Upper lobe of right lung (tissue), 1 donor: ENCODE results near the gene GPAT2. TPM values are rescaled to one million over a fixed set of nuclear protein-coding genes. Genes with fewer than 3 reads are reported as not detected.
"Not testable (repeated sequence)": the region's sequence is repeated elsewhere in the genome, so short reads cannot be mapped to it uniquely, and the experiment has no call there.

Experiments used
- ATAC-seq: fragments of 200-7000 bp; cut with Tn5 transposase; one replicate; pipeline ENCODE4 v1.9.1; 2020; ENCODE audit warnings: mild to moderate bottlenecking, moderate library complexity
- DNase-seq: peaks from one replicate; pipeline ENCODE4 v3.0.0-alpha.2; 2020
- H3K27ac ChIP-seq: fragments of 200-600 bp; one replicate; pipeline ENCODE4 v1.8.0; 2022
- H3K27me3 ChIP-seq: fragments of 200-600 bp; one replicate; pipeline ENCODE4 v1.8.0; 2022; ENCODE audit warnings: mild to moderate bottlenecking
- H3K36me3 ChIP-seq: fragments of 200-600 bp; one replicate; pipeline ENCODE4 v1.8.0; 2022
- H3K4me1 ChIP-seq: fragments of 200-600 bp; one replicate; pipeline ENCODE4 v1.8.0; 2022
- H3K4me3 ChIP-seq: fragments of 200-600 bp; one replicate; pipeline ENCODE4 v1.8.0; 2022; ENCODE audit warnings: mild to moderate bottlenecking
- H3K9me3 ChIP-seq: fragments of 200-600 bp; one replicate; pipeline ENCODE4 v1.8.0; 2022
- CTCF ChIP-seq: fragments of 200-600 bp; IDR thresholded peaks from one replicate; pipeline ENCODE4 v1.8.0; 2022; ENCODE audit warnings: antibody characterized with exemption
- intact Hi-C: fragments of 100-400 bp; cut with DNase I; formaldehyde crosslinking; loops from one replicate; pipeline ENCODE4 v1.11.0; 2022
- long read RNA-seq: library from polyadenylated mRNA; unstranded; transcript quantifications from one replicate; pipeline ENCODE4 v2.0.0, GENCODE V29; 2021
- total RNA-seq: library from RNA; stranded (reverse); fragmentation: NEBNext Ultra II Directional; extraction: Animal tissue kit (Norgen Biotek cat#: 25700); gene quantifications from one replicate; pipeline ENCODE4 v1.2.1, GENCODE V29; 2021
- donor health status: DM: no; HTN: yes; CAD: no; lungs with severe emphysema.

GPAT2 gene
- total RNA-seq: 3.2 TPM
- long read RNA-seq, partial matches to known transcripts: 4 of 13 reads
- long read RNA-seq, other reads (novel, unspliced or antisense): 9 of 13 reads

- peak; percentile 67 for ATAC-seq
- H3K27me3 ChIP-seq, DNase-seq, H3K4me3 ChIP-seq, H3K9me3 ChIP-seq, H3K36me3 ChIP-seq, intact Hi-C loops, H3K4me1 ChIP-seq, H3K27ac ChIP-seq: not testable (repeated sequence)
Measured at GRCh38 chr2:96034792-96035191, at the start of gene GPAT2. Gene GPAT2 (minus strand): TSS chr2:96034916. CDS start chr2:96032359, 2,557 bp downstream.

GRCh38 chr2:96083989-96084857 lies 49.5 kb upstream of the GPAT2 start:
- ATAC-seq (no peak), DNase-seq (peak; percentile 47)
- Histone ChIP-seq H3K9me3 (no peaks in the 10 kb centered on the region), H3K27ac (no peak overlapping the region), H3K4me3 (no peak overlapping the region), H3K27me3 (no peaks in the 10 kb centered on the region), H3K4me1 (no peaks in the 10 kb centered on the region), H3K36me3 (no peaks in the 10 kb centered on the region)
- no peak for TF ChIP-seq CTCF
- intact Hi-C loops: no loop called here

GRCh38 chr2:96083064-96083939 lies 48.6 kb upstream of the GPAT2 start:
- Histone ChIP-seq H3K4me3 (no peak overlapping the region), H3K36me3 (no peaks in the 10 kb centered on the region), H3K27me3 (no peaks in the 10 kb centered on the region), H3K27ac (no peak overlapping the region), H3K4me1 (no peaks in the 10 kb centered on the region), H3K9me3 (no peaks in the 10 kb centered on the region)
- DNase-seq: peak; percentile 53
- ATAC-seq: peak; percentile 26
- intact Hi-C loops: no loop called here
- TF ChIP-seq CTCF: no peak

GRCh38 chr2:96082211-96083063 lies 47.7 kb upstream of the GPAT2 start:
- DNase-seq: peak; percentile 47
- Histone ChIP-seq H3K4me3 (no peak overlapping the region), H3K27ac (no peak overlapping the region), H3K36me3 (no peaks in the 10 kb centered on the region), H3K27me3 (no peaks in the 10 kb centered on the region), H3K9me3 (no peaks in the 10 kb centered on the region), H3K4me1 (no peaks in the 10 kb centered on the region)
- no peak for TF ChIP-seq CTCF
- intact Hi-C loops: no loop called here
- ATAC-seq: peak; percentile 84

GRCh38 chr2:96081042-96081441 lies 46.3 kb upstream of the GPAT2 start:
- ATAC-seq: no peak

More at GRCh38 chr2:96081042-96081441, 46.3 kb upstream of the GPAT2 start:
- no peak overlapping the region for H3K4me3 ChIP-seq
- no peaks in the 10 kb centered on the region for H3K36me3 ChIP-seq
- no peaks in the 10 kb centered on the region for H3K9me3 ChIP-seq
- no peaks in the 10 kb centered on the region for H3K27me3 ChIP-seq
- no peak for DNase-seq
- no peaks in the 10 kb centered on the region for H3K4me1 ChIP-seq
- no peak for TF ChIP-seq CTCF
- intact Hi-C loops: no loop called here
- H3K27ac ChIP-seq: no peak overlapping the region
